Transverse colon (tissue), 4 donors: ENCODE results near the gene TIMM29. TPM values are rescaled to one million over a fixed set of nuclear protein-coding genes. Genes with fewer than 3 reads are reported as not detected.
A peak's percentile ranks its signal among the peaks of the same experiment; 100 is the strongest.

Experiments used
- DNase-seq: peaks from one replicate; pipeline ENCODE4 v3.0.0-alpha.2; 2019
- H3K27ac ChIP-seq, 4 donors: fragments of 200-600 bp; sonication (generic); 2 replicates each; pipeline ENCODE4 v1.5.1; 2016 to 2018; ENCODE audit warnings: inconsistent platforms in 4 of 4
- H3K27me3 ChIP-seq: fragments of 200-600 bp; sonication (generic); 2 replicates; pipeline ENCODE4 v1.5.1; 2017; ENCODE audit warnings: inconsistent platforms
- H3K36me3 ChIP-seq, 4 donors: fragments of 200-600 bp; sonication (generic); 2 replicates each; pipeline ENCODE4 v1.5.1; 2017 to 2019; ENCODE audit warnings: inconsistent platforms in 4 of 4
- H3K4me1 ChIP-seq, 4 donors: fragments of 200-600 bp; sonication (generic); 2 replicates each; pipeline ENCODE4 v1.5.1; 2017 to 2020; ENCODE audit warnings: inconsistent platforms in 4 of 4
- H3K4me3 ChIP-seq, 4 donors: fragments of 200-600 bp; sonication (generic); 1 replicate in 1 of 4; 2 replicates in 3 of 4; pipeline versions ENCODE4 v1.5.1 to v1.6.1; 2017 to 2019; ENCODE audit warnings: inconsistent platforms in 4 of 4
- H3K9me3 ChIP-seq, 2 donors: fragments of 200-600 bp; sonication (generic); 2 replicates each; pipeline ENCODE4 v1.5.1; 2017 to 2019; ENCODE audit warnings: inconsistent platforms in 2 of 2
- CTCF ChIP-seq, 5 experiments: fragments of 200-600 bp in 3 of 5; fragments of 450-650 bp in 2 of 5; sonication (generic) in 3 of 5; IDR thresholded peaks; 1 replicate in 2 of 5; 2 replicates in 3 of 5; pipeline ENCODE4 v1.5.1; 2016 to 2017; ENCODE audit warnings: antibody characterized with exemption in 5 of 5, inconsistent platforms in 3 of 5, mild to moderate bottlenecking in 2 of 5, moderate library complexity in 1 of 5
- EP300 ChIP-seq: sonication (generic); formaldehyde crosslinking; IDR thresholded peaks from one replicate; pipeline ENCODE4 v1.6.1; 2017; ENCODE audit warnings: antibody characterized with exemption, low read depth
- POLR2A ChIP-seq: fragments of 450-650 bp; IDR thresholded peaks from one replicate; pipeline ENCODE4 v1.6.1; 2016; ENCODE audit warnings: antibody characterized with exemption, mild to moderate bottlenecking, moderate library complexity
- POLR2AphosphoS5 ChIP-seq, 3 donors: sonication (generic); formaldehyde crosslinking; IDR thresholded peaks; one replicate each; pipeline ENCODE4 v1.6.1; 2016; ENCODE audit warnings: antibody characterized with exemption in 3 of 3
- WGBS, 2 donors: methylation state at CpG; one replicate each; pipeline ENCODE4 v1.1.5; 2018; ENCODE audit warnings: low coverage in 1 of 2; 5-methylcytosine and 5-hydroxymethylcytosine counted together
- in situ Hi-C, 4 donors: fragments of 200-750 bp; cut with MboI; loops; one replicate each; pipeline versions ENCODE4 v1.15.0 to v1.15.1; 2017; ENCODE audit warnings: low sequenced_read_pairs in 3 of 4, low pct_ligation_motif_present in 1 of 4, low pct_unique_long_range_greater_than_20kb in 1 of 4
- intact Hi-C: fragments of 100-400 bp; cut with DNase I; formaldehyde crosslinking; loops from one replicate; pipeline ENCODE4 v1.15.1; 2023; ENCODE audit warnings: low total_unique reads
- total RNA-seq, 4 donors: library from RNA; depleted of rRNA; stranded (reverse); fragments of >200 nt; gene quantifications; one replicate each; pipeline ENCODE4 v1.1.0, GENCODE V29; 2016

TIMM29 gene
- total RNA-seq, 4 donors from 2014 or later, result 40.0 to 45.3 (median 43.2) TPM

GRCh38 chr19:10891405-10892086, 37.1 kb upstream of the TIMM29 start:
- Histone ChIP-seq H3K4me1 (peaks cover 33 to 53% (median 46%) of the 10 kb centered on the region in 4 donors), H3K27me3 (no peaks in the 10 kb centered on the region), H3K4me3 (no peak overlapping the region), H3K9me3 (no peaks in the 10 kb centered on the region), H3K36me3 (no peaks in the 10 kb centered on the region), H3K27ac (peak overlapping the region; percentile 80 to 88 (median 83))
- in situ Hi-C loops (no loop called here), intact Hi-C loops (no loop called here)
- DNase-seq, result peak; percentile 84
- WGBS, 2 donors, result 20 to 42% methylated on average over 1 to 21 of the region's 21 CpGs
- TF ChIP-seq CTCF (IDR thresholded peaks at IDR 0.05), result no peak
- no peak for TF ChIP-seq EP300
- TF ChIP-seq POLR2AphosphoS5 (IDR thresholded peaks at IDR 0.05), result peak; percentile 40 to 87 (median 82)
- peak; percentile 79 for TF ChIP-seq POLR2A

- no peaks in the 10 kb centered on the region for H3K36me3 ChIP-seq
- H3K27ac ChIP-seq, result peak overlapping the region; percentile 80 to 88 (median 83)
- 54 to 80% methylated on average over 1 to 13 of the region's 13 CpGs for WGBS, 2 donors
- no peak for DNase-seq
- in situ Hi-C loops, result no loop called here
- TF ChIP-seq EP300 (no peak), CTCF (IDR thresholded peaks at IDR 0.05) (no peak), POLR2AphosphoS5 (IDR thresholded peaks at IDR 0.05) (no peak), POLR2A (no peak)
- no peaks in the 10 kb centered on the region for H3K27me3 ChIP-seq
- peak overlapping the region in 1 of 4 donors; percentile 1 for H3K4me3 ChIP-seq
- H3K9me3 ChIP-seq, result no peaks in the 10 kb centered on the region
- intact Hi-C loops, result no loop called here
- H3K4me1 ChIP-seq, result peaks cover 40 to 54% (median 50%) of the 10 kb centered on the region in 4 donors
Observed at GRCh38 chr19:10892256-10892655, 36.4 kb upstream of the TIMM29 start.

- no peaks in the 10 kb centered on the region for H3K9me3 ChIP-seq
- H3K27me3 ChIP-seq, result no peaks in the 10 kb centered on the region
- peaks cover 47 to 60% (median 57%) of the 10 kb centered on the region in 4 donors for H3K4me1 ChIP-seq
- TF ChIP-seq CTCF (IDR thresholded peaks at IDR 0.05) (no peak), EP300 (no peak), POLR2A (no peak), POLR2AphosphoS5 (IDR thresholded peaks at IDR 0.05) (no peak)
- H3K36me3 ChIP-seq, result no peaks in the 10 kb centered on the region
- intact Hi-C loops (no loop called here), in situ Hi-C loops (no loop called here)
- 93 to 97% methylated on average over 5 to 7 of the region's 7 CpGs for WGBS, 2 donors
- H3K4me3 ChIP-seq, result no peak overlapping the region
- H3K27ac ChIP-seq, result no peak overlapping the region
- no peak for DNase-seq
Observed at GRCh38 chr19:10894911-10895213, 33.7 kb upstream of the TIMM29 start.

- no peak for DNase-seq
- 95% methylated on average over 6 of the region's 6 CpGs; no CpG with 5 or more reads in 1 of the 2 donors for WGBS, 2 donors
- H3K27me3 ChIP-seq, result no peaks in the 10 kb centered on the region
- TF ChIP-seq CTCF (IDR thresholded peaks at IDR 0.05), result no peak
- no peak for TF ChIP-seq POLR2AphosphoS5 (IDR thresholded peaks at IDR 0.05)
- no peak for TF ChIP-seq EP300
- TF ChIP-seq POLR2A, result no peak
- peaks cover 52 to 65% (median 62%) of the 10 kb centered on the region in 4 donors for H3K4me1 ChIP-seq
- intact Hi-C loops, result no loop called here
- H3K4me3 ChIP-seq, result no peak overlapping the region
- in situ Hi-C loops, result no loop called here
- H3K27ac ChIP-seq, result no peak overlapping the region
- H3K9me3 ChIP-seq, result no peaks in the 10 kb centered on the region
- no peaks in the 10 kb centered on the region for H3K36me3 ChIP-seq
Observed at GRCh38 chr19:10895363-10895762, 33.2 kb upstream of the TIMM29 start.
